Central memory CD4-positive, alpha-beta T cell (primary cell): ENCODE data around the gene CROCC2.
"Not testable (repeated sequence)": the region's sequence is repeated elsewhere in the genome, so short reads cannot be mapped to it uniquely, and the experiment has no call there.

Experiments used
- DNase-seq: peaks from one replicate; pipeline ENCODE4 v3.0.0; 2022

The CROCC2 gene

GRCh38 chr2:240972636-240973521 lies 66.7 kb downstream of the CROCC2 start:
- DNase-seq = no peak

- peak; percentile 62 for DNase-seq
Observed at GRCh38 chr2:240974771-240975572, 68.8 kb downstream of the CROCC2 start.

- not testable (repeated sequence) for DNase-seq
Observed at GRCh38 chr2:240975903-240976302, 69.8 kb downstream of the CROCC2 start.

- no peak for DNase-seq
Observed at GRCh38 chr2:240981280-240981679, 75.1 kb downstream of the CROCC2 start.

- DNase-seq = no peak
Observed at GRCh38 chr2:240981871-240982800, 76.0 kb downstream of the CROCC2 start.

GRCh38 chr2:240982821-240983281 lies 76.7 kb downstream of the CROCC2 start:
- no peak for DNase-seq

GRCh38 chr2:240983361-240983995 lies 77.3 kb downstream of the CROCC2 start:
- no peak for DNase-seq

- DNase-seq = no peak
Observed at GRCh38 chr2:240983996-240984498, 77.9 kb downstream of the CROCC2 start.

GRCh38 chr2:240985881-240986786 lies 80.0 kb downstream of the CROCC2 start:
- DNase-seq = no peak

- no peak for DNase-seq
Observed at GRCh38 chr2:240986787-240987411, 80.8 kb downstream of the CROCC2 start.

- DNase-seq = no peak
Observed at GRCh38 chr2:240987588-240987987, 81.5 kb downstream of the CROCC2 start.

GRCh38 chr2:240988146-240988545 lies 82.0 kb downstream of the CROCC2 start:
- DNase-seq = no peak

GRCh38 chr2:240988571-240989271 lies 82.6 kb downstream of the CROCC2 start:
- DNase-seq = no peak

GRCh38 chr2:240989451-240990265 lies 83.5 kb downstream of the CROCC2 start:
- DNase-seq = no peak

GRCh38 chr2:240990266-240990529 lies 84.1 kb downstream of the CROCC2 start:
- no peak for DNase-seq

GRCh38 chr2:240990726-240991377 lies 84.7 kb downstream of the CROCC2 start:
- no peak for DNase-seq

- no peak for DNase-seq
Observed at GRCh38 chr2:240991378-240992263, 85.5 kb downstream of the CROCC2 start.
